B cell (primary cell): ENCODE data around the gene CCDC192.

ENCODE experiments used
- CTCF ChIP-seq: fragments of 200-600 bp; IDR thresholded peaks from one replicate; pipeline ENCODE4 v1.8.0; 2022; ENCODE audit warnings: antibody characterized with exemption, mild to moderate bottlenecking
- EZH2 ChIP-seq: IDR thresholded peaks from 2 replicates; pipeline ENCODE4 v1.6.1; 2012; ENCODE audit warnings: borderline replicate concordance, low read depth, mild to moderate bottlenecking, moderate library complexity, low read length; ENCODE audit not compliant: insufficient read depth, poor library complexity, severe bottlenecking

GRCh38 chr5:127696683-127697082, 6.5 kb upstream of the CCDC192 start:
- TF ChIP-seq CTCF (no peak), EZH2 (no peak)
